Measurements from ENCODE around the gene RCOR3. TPM values are rescaled to one million over a fixed set of nuclear protein-coding genes. Genes with fewer than 3 reads are reported as not detected.
A peak's percentile ranks its signal among the peaks of the same experiment; 100 is the strongest.

Gene RCOR3
- total and polyA plus RNA-seq, 10 of the 15 experiments (the other 5 are each of a cell fraction or from before 2014, with no cell fraction given), result 8.0 to 55.0 (median 25.1) TPM

- 3% methylated on average over 2 of the region's 2 CpGs for WGBS (ENCODE audit: insufficient coverage, insufficient replicate concordance, low lambda C conversion rate, missing lambda C conversion rate)
Measured at GRCh38 chr1:211257826-211258225, 1.3 kb upstream of the RCOR3 start.

More at GRCh38 chr1:211257826-211258225, 1.3 kb upstream of the RCOR3 start:
- ATAC-seq (no peak), FAIRE-seq (no peak), DNase-seq (ENCODE audit: low read depth, low spot score) (no peak)
- in situ Hi-C loops (cut with MboI), result no loop called here
- H3K79me2 ChIP-seq (ENCODE audit: control insufficient read depth, insufficient read depth, low read length), result peaks cover 20% of the 10 kb centered on the region
- CTCF ChIA-PET, result interaction anchor here (0.7 to 2.3 kb wide), 11 partner anchors 8 to 884 kb away, joined by 3 to 7 read pairs (median 3); no protein-coding TSS in a partner anchor
- POLR2A ChIA-PET, result interaction anchor here (2.3 kb wide), 1 partner anchor 71 kb away, joined by 8 read pairs; no protein-coding TSS in a partner anchor
- no peaks in the 10 kb centered on the region for H3K36me3 ChIP-seq (ENCODE audit: control insufficient read depth in 2 of 2, insufficient read depth in 2 of 2, low read length in 1 of 2)
- BruUV-seq (replicated peaks), result no TSS peak
- peak overlapping the region; percentile 96 for H3K9ac ChIP-seq (ENCODE audit: control insufficient read depth, insufficient read depth, low read length)
- H3K9me3 ChIP-seq (replicated peaks; ENCODE audit: control insufficient read depth, insufficient read depth, low read length), result no peaks in the 10 kb centered on the region
- SMC1A ChIA-PET (ENCODE audit: uncharacterized antibody, unreplicated experiment), result interaction anchor here (1.3 kb wide), 1 partner anchor 65 kb away, joined by 4 read pairs; no protein-coding TSS in a partner anchor
- H3K4me2 ChIP-seq (ENCODE audit: control insufficient read depth, insufficient read depth), result peak overlapping the region; percentile 93
- H3K4me1 ChIP-seq (ENCODE audit: control insufficient read depth, insufficient read depth, low read length), result no peaks in the 10 kb centered on the region
- H2AFZ ChIP-seq (ENCODE audit: control insufficient read depth, low read depth, low read length), result no peak overlapping the region; the same call in 1 of the 2 replicates
- intact Hi-C loops (cut with micrococcal nuclease; ENCODE audit: unreplicated experiment), result loop anchor here (2.0 to 5.0 kb wide), 3 partner anchors 69 to 676 kb away; partner anchors contain the start of gene TRAF5
- TF ChIP-seq RAD51 (IDR thresholded peaks at IDR 0.05) (no peak), KAT2A (conservative IDR thresholded peaks at IDR 0.05; ENCODE audit: control insufficient read depth, low read depth, low read length) (no peak), PAX8 (IDR thresholded peaks at IDR 0.05) (no peak), KDM1A (IDR thresholded peaks at IDR 0.05; ENCODE audit: borderline replicate concordance) (no peak), CBX5 (IDR thresholded peaks at IDR 0.05; ENCODE audit: low read depth) (no peak), ATF2 (IDR thresholded peaks at IDR 0.05; ENCODE audit: low read length) (no peak), IRF5 (IDR thresholded peaks at IDR 0.05; ENCODE audit: borderline replicate concordance) (no peak), ZBTB11 (CRISPR knock-in tag; IDR thresholded peaks at IDR 0.05) (no peak), MTA3 (IDR thresholded peaks at IDR 0.05; ENCODE audit: borderline replicate concordance, low read length) (no peak), NFXL1 (IDR thresholded peaks at IDR 0.05; ENCODE audit: borderline replicate concordance) (no peak), RBBP5 (conservative IDR thresholded peaks at IDR 0.05) (no peak), NR2C1 (IDR thresholded peaks at IDR 0.05) (no peak), EGR1 (IDR thresholded peaks at IDR 0.05; ENCODE audit: borderline replicate concordance in 1 of 2, low read depth in 2 of 2, low read length in 2 of 2) (no peak), ZZZ3 (IDR thresholded peaks at IDR 0.05; ENCODE audit: control insufficient read depth, insufficient read length, low read depth) (no peak), BACH1 (IDR thresholded peaks at IDR 0.05; ENCODE audit: borderline replicate concordance) (no peak), NRF1 (conservative IDR thresholded peaks at IDR 0.05; ENCODE audit: low read depth, low read length) (no peak), TAF1 (IDR thresholded peaks at IDR 0.05; ENCODE audit: borderline replicate concordance, low read depth, low read length) (no peak)
- H4K20me1 ChIP-seq (ENCODE audit: control insufficient read depth, insufficient read depth), result no peaks in the 10 kb centered on the region
- no peaks in the 10 kb centered on the region for H3K27me3 ChIP-seq (replicated peaks in 1 of 2; ENCODE audit: control insufficient read depth in 2 of 2, insufficient read depth in 2 of 2, low read length in 1 of 2)
- H3K27ac ChIP-seq (ENCODE audit: control insufficient read depth, insufficient read depth), result peak overlapping the region; percentile 96
- RAD21 ChIA-PET (ENCODE audit: unreplicated experiment), result interaction anchor here (0.9 to 1.2 kb wide), 2 partner anchors 70 to 810 kb away, joined by 3 to 4 read pairs; no protein-coding TSS in a partner anchor
- peak overlapping the region; percentile 72 for H3K4me3 ChIP-seq

Measured in GM12878 (cell line).